OCI-LY1 (cell line): Measurements from ENCODE around the gene BPIFB3.

Source experiments
- EZH2 ChIP-seq: fragments of 200-600 bp; sonication (generic), shearing (Covaris generic); IDR thresholded peaks from 2 replicates; pipeline ENCODE4 v1.8.0; 2017; ENCODE audit warnings: borderline replicate concordance, mixed run types, mild to moderate bottlenecking, antibody characterized with exemption, low read length, moderate library complexity, mixed read lengths
- TF ChIP-seq, protein P1 (sequence below): fragments of 200-600 bp; sonication (generic), shearing (Covaris generic); IDR thresholded peaks from 2 replicates; pipeline ENCODE4 v1.5.1; 2017; ENCODE audit warnings: mild to moderate bottlenecking, antibody characterized with exemption, low read length, moderate library complexity, mixed read lengths

DNA sequence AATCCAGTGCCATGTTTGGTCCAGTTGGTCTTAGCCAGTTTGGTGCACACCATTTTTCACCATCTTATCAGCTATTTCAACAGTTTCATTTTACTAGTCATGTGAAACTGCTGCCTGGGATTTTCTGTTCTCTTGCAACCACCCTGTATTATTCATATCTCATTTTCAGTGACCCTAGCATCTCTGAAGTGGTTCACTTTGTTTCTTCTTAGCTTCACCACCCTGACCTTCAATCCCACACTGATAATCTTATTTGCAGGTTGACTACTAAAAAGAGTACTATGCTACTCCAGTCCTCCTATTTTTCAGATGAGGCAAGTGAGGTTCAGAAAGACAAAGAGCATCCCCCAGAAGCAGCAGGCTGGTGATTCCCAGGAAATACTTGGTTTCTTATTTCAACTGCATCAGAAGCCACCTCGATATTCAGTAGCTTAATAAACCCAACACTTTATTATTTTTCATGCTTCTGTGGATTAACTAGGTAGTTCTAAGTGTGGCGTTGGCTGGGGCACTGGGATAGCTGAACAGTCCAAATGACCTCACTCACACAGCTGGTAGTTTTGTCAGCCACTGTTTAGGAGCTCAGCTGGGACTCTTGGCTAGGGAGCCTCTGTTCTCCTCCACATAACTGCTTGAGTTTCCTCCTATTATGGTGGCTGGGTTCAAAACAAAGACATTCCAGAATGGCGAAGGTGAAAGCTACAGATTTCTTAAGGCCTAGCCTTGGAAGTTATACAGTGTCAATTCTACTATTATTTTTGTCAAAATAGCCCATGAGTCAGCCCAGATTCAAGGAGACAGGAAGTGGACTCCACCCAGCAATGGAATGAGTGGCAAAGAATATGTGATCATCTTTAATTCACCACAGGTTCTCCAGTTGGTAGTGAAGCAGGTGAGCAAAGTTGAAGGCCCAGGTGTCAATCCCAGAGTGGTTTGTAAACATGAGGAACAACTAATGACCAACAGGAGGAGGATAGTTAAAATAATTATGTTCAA, 66.3 kb downstream of the BPIFB3 start:
- TF ChIP-seq, protein P1, sequence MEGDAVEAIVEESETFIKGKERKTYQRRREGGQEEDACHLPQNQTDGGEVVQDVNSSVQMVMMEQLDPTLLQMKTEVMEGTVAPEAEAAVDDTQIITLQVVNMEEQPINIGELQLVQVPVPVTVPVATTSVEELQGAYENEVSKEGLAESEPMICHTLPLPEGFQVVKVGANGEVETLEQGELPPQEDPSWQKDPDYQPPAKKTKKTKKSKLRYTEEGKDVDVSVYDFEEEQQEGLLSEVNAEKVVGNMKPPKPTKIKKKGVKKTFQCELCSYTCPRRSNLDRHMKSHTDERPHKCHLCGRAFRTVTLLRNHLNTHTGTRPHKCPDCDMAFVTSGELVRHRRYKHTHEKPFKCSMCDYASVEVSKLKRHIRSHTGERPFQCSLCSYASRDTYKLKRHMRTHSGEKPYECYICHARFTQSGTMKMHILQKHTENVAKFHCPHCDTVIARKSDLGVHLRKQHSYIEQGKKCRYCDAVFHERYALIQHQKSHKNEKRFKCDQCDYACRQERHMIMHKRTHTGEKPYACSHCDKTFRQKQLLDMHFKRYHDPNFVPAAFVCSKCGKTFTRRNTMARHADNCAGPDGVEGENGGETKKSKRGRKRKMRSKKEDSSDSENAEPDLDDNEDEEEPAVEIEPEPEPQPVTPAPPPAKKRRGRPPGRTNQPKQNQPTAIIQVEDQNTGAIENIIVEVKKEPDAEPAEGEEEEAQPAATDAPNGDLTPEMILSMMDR = no peak
- no peak for TF ChIP-seq EZH2
